ENCODE data around the gene CMC2.

Gene CMC2

GRCh38 chr16:80947708-80948625, 58.7 kb downstream of the CMC2 start:
- DNase-seq (ENCODE audit: low read depth): no peak
- TF ChIP-seq CTCF (IDR thresholded peaks at IDR 0.05; ENCODE audit: control insufficient read depth, extremely low read depth, insufficient read depth): no peak
- H3K4me3 ChIP-seq (ENCODE audit: low read depth, low read length): no peak overlapping the region

- no peak overlapping the region for H3K4me3 ChIP-seq (ENCODE audit: low read depth, low read length)
- no peak for TF ChIP-seq CTCF (IDR thresholded peaks at IDR 0.05; ENCODE audit: control insufficient read depth, extremely low read depth, insufficient read depth)
- DNase-seq (ENCODE audit: low read depth): no peak
These were observed 59.4 kb downstream of the CMC2 start for GRCh38 chr16:80947239-80947638.

DNA sequence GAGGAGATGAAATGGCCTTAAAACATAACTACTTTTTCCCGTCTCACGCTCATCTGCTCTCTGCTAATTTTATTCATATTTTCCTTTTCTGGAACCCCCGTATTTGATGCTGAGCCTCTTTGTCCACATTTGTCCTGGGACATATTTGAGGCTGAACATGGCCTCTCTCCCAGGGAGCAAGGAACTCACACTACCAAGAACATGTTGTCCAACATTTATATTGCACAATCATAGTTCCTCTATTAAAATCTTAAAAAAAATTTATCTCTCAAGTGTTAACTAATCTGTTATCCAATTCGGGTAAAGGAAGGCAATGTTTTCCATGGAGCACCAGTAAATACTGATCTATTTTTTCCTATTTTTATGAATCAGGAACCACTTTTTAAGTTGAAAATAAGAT, 60.2 kb downstream of the CMC2 start:
- no peak overlapping the region for H3K4me3 ChIP-seq (ENCODE audit: low read depth, low read length)
- TF ChIP-seq CTCF (IDR thresholded peaks at IDR 0.05; ENCODE audit: control insufficient read depth, extremely low read depth, insufficient read depth): no peak
- peak; percentile 17 for DNase-seq (ENCODE audit: low read depth)

DNA sequence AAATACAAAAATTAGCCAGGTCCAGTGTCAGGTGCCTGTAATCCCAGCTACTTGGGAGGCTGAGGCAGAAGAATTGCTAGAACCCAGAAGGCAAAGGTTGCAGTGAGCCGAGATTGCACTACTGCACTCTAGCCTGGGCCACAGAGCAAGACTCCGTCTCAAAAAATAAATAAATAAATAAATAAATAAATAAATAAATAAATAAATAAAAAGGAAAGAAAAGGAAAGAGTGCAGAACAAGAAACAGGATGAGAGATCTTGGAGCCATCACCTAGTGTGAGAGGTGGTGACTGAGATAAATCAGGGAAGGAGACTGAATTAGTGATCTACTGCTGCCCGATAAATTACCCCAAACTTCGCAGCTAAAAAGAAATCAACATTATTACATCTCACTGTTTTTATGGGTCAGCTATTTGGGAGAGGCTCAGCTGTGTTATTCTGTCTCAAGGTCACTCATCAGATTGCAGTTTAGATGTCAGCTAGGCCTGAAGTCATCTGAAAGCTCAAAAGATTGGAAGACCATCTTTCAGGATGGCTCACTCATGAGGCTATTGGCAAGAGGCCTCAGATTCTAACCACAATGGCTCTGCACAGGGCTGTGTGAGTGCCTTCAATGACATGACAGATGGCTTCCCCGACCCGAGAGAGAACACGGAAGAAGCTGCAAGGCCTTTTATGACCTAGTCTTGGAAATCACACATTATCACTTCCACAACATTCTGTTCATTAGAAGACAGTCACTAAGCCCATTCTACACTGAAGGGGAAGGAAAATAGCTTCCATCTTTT, 66.4 kb downstream of the CMC2 start:
- no peak for TF ChIP-seq CTCF (IDR thresholded peaks at IDR 0.05; ENCODE audit: control insufficient read depth, extremely low read depth, insufficient read depth)
- DNase-seq (ENCODE audit: low read depth): no peak
- no peak overlapping the region for H3K4me3 ChIP-seq (ENCODE audit: low read depth, low read length)

- no peak for TF ChIP-seq CTCF (IDR thresholded peaks at IDR 0.05; ENCODE audit: control insufficient read depth, extremely low read depth, insufficient read depth)
- DNase-seq (ENCODE audit: low read depth): no peak
- H3K4me3 ChIP-seq (ENCODE audit: low read depth, low read length): no peak overlapping the region
These were observed 67.8 kb downstream of the CMC2 start for GRCh38 chr16:80938879-80939260.

- no peak for DNase-seq (ENCODE audit: low read depth)
- TF ChIP-seq CTCF (IDR thresholded peaks at IDR 0.05; ENCODE audit: control insufficient read depth, extremely low read depth, insufficient read depth): no peak
- H3K4me3 ChIP-seq (ENCODE audit: low read depth, low read length): no peak overlapping the region
These were observed 68.4 kb downstream of the CMC2 start for GRCh38 chr16:80938004-80938878.
